Neural cell (in vitro differentiated cells): ENCODE measurements around the gene TMEM231. TPM values are rescaled to one million over a fixed set of nuclear protein-coding genes. Genes with fewer than 3 reads are reported as not detected.
"Not testable (repeated sequence)": the region's sequence is repeated elsewhere in the genome, so short reads cannot be mapped to it uniquely, and the experiment has no call there.

Experiments used
- H2AFZ ChIP-seq: fragments of 200-600, 300-800 bp; sonication (generic), shearing (Covaris generic); 2 replicates; pipeline ENCODE4 v1.6.0; 2014; ENCODE audit warnings: low read depth, mild to moderate bottlenecking, antibody characterized with exemption, low read length, moderate library complexity
- H3F3A ChIP-seq: fragments of 200-600 bp; shearing (Covaris generic); 2 replicates; pipeline ENCODE4 v1.6.1; 2016; ENCODE audit warnings: mild to moderate bottlenecking, moderate library complexity, mixed read lengths, antibody characterized with exemption, low read length; ENCODE audit not compliant: insufficient read depth, poor library complexity, severe bottlenecking
- H3K27ac ChIP-seq: fragments of 200-600, 300-800 bp; sonication (generic), shearing (Covaris generic); 2 replicates; pipeline ENCODE4 v1.5.1; 2014; ENCODE audit warnings: mild to moderate bottlenecking, low read length, moderate library complexity
- H3K27me3 ChIP-seq: fragments of 300-800, 200-600 bp; sonication (generic), shearing (Covaris generic); 2 replicates; pipeline ENCODE4 v1.6.0; 2014; ENCODE audit warnings: mild to moderate bottlenecking, low read depth, low read length, moderate library complexity; ENCODE audit not compliant: insufficient read depth
- H3K36me3 ChIP-seq: fragments of 300-800, 200-600 bp; sonication (generic), shearing (Covaris generic); 2 replicates; pipeline ENCODE4 v1.5.1; 2014; ENCODE audit warnings: mild to moderate bottlenecking, antibody characterized with exemption, low read length, moderate library complexity; ENCODE audit not compliant: insufficient read depth
- H3K4me2 ChIP-seq: fragments of 300-800, 200-600 bp; sonication (generic), shearing (Covaris generic); 2 replicates; pipeline ENCODE4 v1.6.0; 2014; ENCODE audit warnings: mild to moderate bottlenecking, low read length
- H3K4me3 ChIP-seq: fragments of 300-800, 200-600 bp; sonication (generic), shearing (Covaris generic); 2 replicates; pipeline ENCODE4 v1.5.1; 2014; ENCODE audit warnings: mild to moderate bottlenecking, low read length, moderate library complexity
- H3K79me2 ChIP-seq: fragments of 200-600 bp; shearing (Covaris generic); replicated peaks from 2 replicates; pipeline ENCODE4 v1.6.0; 2014; ENCODE audit warnings: mild to moderate bottlenecking, low read length, moderate library complexity; ENCODE audit not compliant: insufficient read depth
- H3K9ac ChIP-seq: fragments of 300-800, 200-600 bp; sonication (generic), shearing (Covaris generic); 2 replicates; pipeline ENCODE4 v1.6.1; 2016; ENCODE audit warnings: mild to moderate bottlenecking, low read length, mixed read lengths
- H3K9me2 ChIP-seq: fragments of 200-600 bp; shearing (Covaris generic); 2 replicates; pipeline ENCODE4 v1.6.1; 2016; ENCODE audit warnings: mild to moderate bottlenecking, low read length, mixed read lengths; ENCODE audit not compliant: insufficient read depth
- H3K9me3 ChIP-seq: fragments of 200-600, 300-800 bp; sonication (generic), shearing (Covaris generic); 2 replicates; pipeline ENCODE4 v1.6.1; 2016; ENCODE audit warnings: mild to moderate bottlenecking, mixed run types, low read length, moderate library complexity, mixed read lengths
- H4K20me1 ChIP-seq: fragments of 200-600 bp; shearing (Covaris generic); 2 replicates; pipeline ENCODE4 v1.6.1; 2016; ENCODE audit warnings: mild to moderate bottlenecking, mixed run types; ENCODE audit not compliant: insufficient read depth
- CTCF ChIP-seq: fragments of 450-650 bp; IDR thresholded peaks from 2 replicates; pipeline ENCODE4 v1.5.1; 2014; ENCODE audit warnings: antibody characterized with exemption, mild to moderate bottlenecking, moderate library complexity; ENCODE audit not compliant: poor library complexity, severe bottlenecking
- EP300 ChIP-seq: fragments of 450-650 bp; conservative IDR thresholded peaks from 2 replicates; pipeline ENCODE4 v1.6.1; 2014; ENCODE audit warnings: antibody characterized with exemption, mild to moderate bottlenecking, moderate library complexity; ENCODE audit not compliant: poor library complexity, severe bottlenecking
- EZH2 ChIP-seq: fragments of 200-600, 300-800 bp; shearing (Covaris generic), sonication (generic); IDR thresholded peaks from 2 replicates; pipeline ENCODE4 v1.6.1; 2014; ENCODE audit warnings: antibody characterized with exemption, low read length, borderline replicate concordance, mild to moderate bottlenecking; ENCODE audit not compliant: insufficient read depth, poor library complexity, severe bottlenecking
- MXI1 ChIP-seq: fragments of 450-650 bp; conservative IDR thresholded peaks from 2 replicates; pipeline ENCODE4 v1.6.1; 2014; ENCODE audit warnings: antibody characterized with exemption, mild to moderate bottlenecking; ENCODE audit not compliant: poor library complexity, severe bottlenecking
- POLR2AphosphoS5 ChIP-seq: IDR thresholded peaks from 2 replicates; pipeline ENCODE4 v1.6.1; 2012
- RAD21 ChIP-seq: fragments of 450-650 bp; conservative IDR thresholded peaks from 2 replicates; pipeline ENCODE4 v1.6.1; 2014; ENCODE audit warnings: antibody characterized with exemption, mild to moderate bottlenecking, moderate library complexity
- REST ChIP-seq: IDR thresholded peaks from 2 replicates; pipeline ENCODE4 v1.6.1; 2012; ENCODE audit warnings: borderline replicate concordance
- SMC3 ChIP-seq: fragments of 450-650 bp; conservative IDR thresholded peaks from 2 replicates; pipeline ENCODE4 v1.6.1; 2014; ENCODE audit warnings: antibody characterized with exemption, mild to moderate bottlenecking, moderate library complexity; ENCODE audit not compliant: poor library complexity
- TAF1 ChIP-seq: IDR thresholded peaks from 2 replicates; pipeline ENCODE4 v1.6.1; 2012; ENCODE audit warnings: low read depth
- polyA plus RNA-seq: library from polyadenylated mRNA; depleted of rRNA; stranded (reverse); fragments of >200 nt; gene quantifications from 2 replicates; pipeline ENCODE4 v1.2.3, GENCODE V29; 2014

Gene TMEM231
- polyA plus RNA-seq, 1 donor from 2014 or later, result 19.6 TPM

- Histone ChIP-seq H3K9me3 (no peaks in the 10 kb centered on the region), H3K9ac (no peak overlapping the region), H2AFZ (no peak overlapping the region), H3K79me2 (no peaks in the 10 kb centered on the region), H3K27me3 (no peaks in the 10 kb centered on the region), H3K36me3 (peaks cover 5% of the 10 kb centered on the region), H3K9me2 (no peaks in the 10 kb centered on the region), H3K4me2 (no peak overlapping the region), H3F3A (no peaks in the 10 kb centered on the region), H3K27ac (no peak overlapping the region), H4K20me1 (no peaks in the 10 kb centered on the region), H3K4me3 (no peak overlapping the region)
- no peak for TF ChIP-seq CTCF
- TF ChIP-seq POLR2AphosphoS5, result no peak
- no peak for TF ChIP-seq RAD21
- no peak for TF ChIP-seq SMC3
- no peak for TF ChIP-seq TAF1
- no peak for TF ChIP-seq EP300
- TF ChIP-seq REST, result no peak
- TF ChIP-seq MXI1, result no peak
- no peak for TF ChIP-seq EZH2
Observed at GRCh38 chr16:75593308-75593707, 37.3 kb upstream of the TMEM231 start.

- H2AFZ ChIP-seq, H3K4me2 ChIP-seq, H3K9me3 ChIP-seq, H3K4me3 ChIP-seq, H3K27ac ChIP-seq, H3K36me3 ChIP-seq, H4K20me1 ChIP-seq, H3K79me2 ChIP-seq, H3K27me3 ChIP-seq, H3K9me2 ChIP-seq, H3F3A ChIP-seq, H3K9ac ChIP-seq: not testable (repeated sequence)
Observed at GRCh38 chr16:75591927-75592326, 35.9 kb upstream of the TMEM231 start.
